GM15510 (cell line): ENCODE results near the gene OR8B3.

Experiments used
- POLR2A ChIP-seq: IDR thresholded peaks from 3 replicates; pipeline ENCODE4 v1.6.1; 2011; ENCODE audit warnings: borderline replicate concordance; ENCODE audit not compliant: insufficient read length; ENCODE audit errors: extremely low read depth

OR8B3 gene

GRCh38 chr11:124394408-124394807 lies 4.4 kb downstream of the OR8B3 start:
- TF ChIP-seq POLR2A = no peak

GRCh38 chr11:124384399-124384798 lies 14.4 kb downstream of the OR8B3 start, which contains the start of gene OR8B2:
Gene OR8B2, minus strand, starts transcription at chr11:124384499. Its CDS starts 1,156 bp downstream, at chr11:124383343.
- TF ChIP-seq POLR2A = no peak

DNA sequence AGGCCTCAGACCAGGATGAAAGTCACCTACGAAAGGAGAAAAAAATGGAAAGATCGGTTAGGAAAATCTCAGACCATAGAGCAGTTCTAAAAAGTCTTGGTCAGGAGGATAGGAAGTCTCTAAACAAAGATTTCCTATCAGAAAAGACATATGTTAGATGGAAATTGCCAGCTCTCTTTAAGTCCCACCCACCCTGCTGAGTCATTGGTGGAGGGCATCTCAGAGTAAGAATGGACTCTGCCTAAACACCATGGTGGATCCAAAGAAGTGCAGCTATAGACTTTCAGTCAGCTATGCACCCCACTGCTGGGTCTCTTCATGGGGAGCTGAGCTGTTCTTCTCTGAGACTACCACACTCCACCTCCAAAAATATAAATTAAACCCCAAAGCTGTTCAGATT lies 18.2 kb downstream of the OR8B3 start:
- no peak for TF ChIP-seq POLR2A

DNA sequence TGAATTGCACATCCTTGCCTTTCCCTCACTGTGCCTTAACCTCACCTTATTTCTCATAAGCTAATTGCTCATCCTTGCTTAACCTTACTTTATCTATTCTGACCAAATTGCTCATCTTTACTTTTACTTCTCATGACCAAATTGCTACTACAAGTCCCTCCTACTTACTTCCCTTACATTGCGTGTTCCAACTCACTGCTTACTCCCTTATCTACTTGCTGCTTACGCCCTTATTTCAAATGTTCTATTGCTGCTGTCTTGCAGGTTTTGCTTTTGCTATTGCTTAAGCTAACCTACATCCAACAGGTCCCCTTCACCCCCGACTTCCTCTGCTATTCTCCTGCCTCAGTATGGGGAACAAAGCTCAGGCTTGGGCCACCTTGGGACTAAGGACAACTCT lies 22.5 kb downstream of the OR8B3 start:
- TF ChIP-seq POLR2A = no peak

DNA sequence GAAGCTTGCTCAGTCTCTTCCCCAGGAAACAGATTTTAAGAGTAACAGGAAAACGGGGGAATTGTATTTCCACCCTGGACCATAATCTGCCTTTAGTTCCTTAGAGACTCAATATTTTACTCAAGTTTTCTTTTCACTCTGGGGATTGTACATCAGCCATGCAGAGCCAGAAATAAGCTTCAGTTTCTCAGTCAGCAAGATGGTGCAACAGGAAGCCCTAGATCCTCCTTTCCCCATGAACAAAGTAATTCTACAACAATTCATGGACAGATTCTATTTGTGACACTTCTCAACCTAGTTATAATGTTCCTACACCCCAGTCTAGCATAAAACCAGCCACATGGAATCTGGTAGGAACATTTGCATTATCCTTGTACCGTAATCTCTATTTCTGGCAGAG lies 39.3 kb downstream of the OR8B3 start:
- no peak for TF ChIP-seq POLR2A

- TF ChIP-seq POLR2A = no peak
Measured at GRCh38 chr11:124346311-124346955, 52.4 kb downstream of the OR8B3 start.
